SK-N-SH (cell line): ENCODE results near the gene HOXC6. TPM values are rescaled to one million over a fixed set of nuclear protein-coding genes. Genes with fewer than 3 reads are reported as not detected.

Experiments used
- CTCF ChIA-PET: fragments of 300-600, 350-600 bp; formaldehyde crosslinking; extraction: SDS; loops from one replicate; lab custom pipeline; 2021; lab: Yijun Ruan, JAX
- POLR2A ChIA-PET: fragments of 350-600 bp; sonication (Branson Sonifier 250); formaldehyde crosslinking; extraction: SDS; loops from one replicate; lab custom pipeline; 2020; ENCODE audit warnings: antibody characterized with exemption, inconsistent platforms; lab: Yijun Ruan, JAX
- DNase-seq: peaks from one replicate; pipeline ENCODE4 v3.0.0; 2012
- H2AFZ ChIP-seq: fragments of 200-600 bp; sonication (generic); 2 replicates; pipeline ENCODE4 v1.8.1; 2016; ENCODE audit warnings: antibody characterized with exemption, mild to moderate bottlenecking, low read depth
- H3F3A ChIP-seq: fragments of 200-600 bp; sonication (generic); replicated peaks from 2 replicates; pipeline ENCODE3; 2016; ENCODE audit warnings: antibody characterized with exemption, mild to moderate bottlenecking; ENCODE audit not compliant: insufficient read depth
- H3K27ac ChIP-seq, 2 experiments: fragments of 200-500 bp in 1 of 2; fragments of 200-600 bp in 1 of 2; sonication (Bioruptor generic) in 1 of 2; sonication (generic), shearing (Covaris generic) in 1 of 2; 2 replicates each; pipeline versions ENCODE4 v1.5.1 to v1.6.1; 2014 to 2016; ENCODE audit warnings: low read depth in 2 of 2, inconsistent platforms in 1 of 2, low read length in 1 of 2, mild to moderate bottlenecking in 1 of 2, mixed read lengths in 1 of 2
- H3K27me3 ChIP-seq: fragments of 200-600 bp; sonication (generic), shearing (Covaris generic); 2 replicates; pipeline ENCODE4 v1.6.1; 2016; ENCODE audit warnings: mixed run types; ENCODE audit not compliant: insufficient read depth
- H3K36me3 ChIP-seq, 2 experiments: fragments of 200-500 bp in 1 of 2; fragments of 200-600 bp in 1 of 2; sonication (Bioruptor generic) in 1 of 2; sonication (generic) in 1 of 2; replicated peaks in 1 of 2; 2 replicates each; pipeline versions ENCODE3 to v1.5.1; 2014 to 2016; ENCODE audit warnings: low read length in 1 of 2, mild to moderate bottlenecking in 1 of 2; ENCODE audit not compliant: insufficient read depth in 2 of 2, control insufficient read depth in 1 of 2
- H3K4me1 ChIP-seq, 2 experiments: fragments of 200-500 bp in 1 of 2; fragments of 200-600 bp in 1 of 2; sonication (Bioruptor generic) in 1 of 2; sonication (generic), shearing (Covaris generic) in 1 of 2; 2 replicates each; pipeline versions ENCODE4 v1.5.1 to v1.6.1; 2014 to 2016; ENCODE audit warnings: low read depth in 1 of 2, low read length in 1 of 2, mixed run types in 1 of 2; ENCODE audit not compliant: insufficient read depth in 2 of 2, control insufficient read depth in 1 of 2
- H3K4me2 ChIP-seq: fragments of 200-600 bp; sonication (generic), shearing (Covaris generic); 2 replicates; pipeline ENCODE4 v1.6.1; 2017; ENCODE audit warnings: mixed run types
- H3K4me3 ChIP-seq, 2 experiments: fragments of 200-500 bp in 1 of 2; fragments of 200-600 bp in 1 of 2; sonication (Bioruptor generic) in 1 of 2; sonication (generic), shearing (Covaris generic) in 1 of 2; 2 replicates each; pipeline versions ENCODE4 v1.5.1 to v1.8.1; 2014 to 2016; ENCODE audit warnings: low read depth in 2 of 2, inconsistent platforms in 1 of 2, low read length in 1 of 2, mild to moderate bottlenecking in 1 of 2, mixed read lengths in 1 of 2, moderate library complexity in 1 of 2
- H3K79me2 ChIP-seq: fragments of 200-600 bp; sonication (generic); 2 replicates; pipeline ENCODE4 v1.8.1; 2017; ENCODE audit warnings: mild to moderate bottlenecking; ENCODE audit not compliant: insufficient read depth
- H3K9ac ChIP-seq: fragments of 200-600 bp; sonication (generic); 2 replicates; pipeline ENCODE4 v1.6.1; 2017; ENCODE audit warnings: mixed run types
- H3K9me2 ChIP-seq: fragments of 200-600 bp; sonication (generic); 2 replicates; pipeline ENCODE4 v1.6.1; 2017; ENCODE audit warnings: mixed run types
- H3K9me3 ChIP-seq: fragments of 200-600 bp; sonication (generic); 2 replicates; pipeline ENCODE4 v1.6.1; 2017; ENCODE audit warnings: mixed run types, mild to moderate bottlenecking, moderate library complexity
- H4K20me1 ChIP-seq: fragments of 200-600 bp; sonication (generic); 2 replicates; pipeline ENCODE4 v1.6.1; 2017; ENCODE audit warnings: mild to moderate bottlenecking, mixed run types; ENCODE audit not compliant: insufficient read depth
- CHD2 ChIP-seq: fragments of 150-350 bp; IDR thresholded peaks from 2 replicates; pipeline ENCODE4 v1.6.1; 2018; ENCODE audit warnings: low read length; ENCODE audit not compliant: partially characterized antibody
- CTCF ChIP-seq: fragments of 200-600 bp; sonication (generic); IDR thresholded peaks from 2 replicates; pipeline ENCODE4 v1.6.1; 2017; ENCODE audit warnings: antibody characterized with exemption, mild to moderate bottlenecking, moderate library complexity
- EP300 ChIP-seq, 2 experiments: IDR thresholded peaks; 2 replicates each; pipeline versions ENCODE4 v1.4.0 to v1.6.1; 2012; ENCODE audit warnings: borderline replicate concordance in 1 of 2, low read depth in 1 of 2, low read length in 1 of 2
- FOSL2 ChIP-seq: IDR thresholded peaks from 2 replicates; pipeline ENCODE4 v1.4.0; 2012; ENCODE audit warnings: low read depth, mild to moderate bottlenecking, moderate library complexity, borderline replicate concordance
- FOXM1 ChIP-seq: IDR thresholded peaks from 2 replicates; pipeline ENCODE4 v1.4.0; 2012; ENCODE audit warnings: low read depth, mild to moderate bottlenecking
- IRF3 ChIP-seq: fragments of 150-350 bp; IDR thresholded peaks from 2 replicates; pipeline ENCODE4 v1.6.1; 2016; ENCODE audit warnings: mild to moderate bottlenecking, low read depth, low read length
- MEF2A ChIP-seq: IDR thresholded peaks from 2 replicates; pipeline ENCODE4 v1.4.0; 2012; ENCODE audit warnings: low read depth, borderline replicate concordance
- MXI1 ChIP-seq: IDR thresholded peaks from 2 replicates; pipeline ENCODE4 v1.6.1; 2012; ENCODE audit warnings: mild to moderate bottlenecking, low read depth, low read length, improper control_type of control experiment
- NFIC ChIP-seq: IDR thresholded peaks from 2 replicates; pipeline ENCODE4 v1.4.0; 2012; ENCODE audit warnings: borderline replicate concordance
- RAD21 ChIP-seq: IDR thresholded peaks from 2 replicates; pipeline ENCODE4 v1.6.1; 2012; ENCODE audit warnings: mild to moderate bottlenecking, low read length
- SIN3A ChIP-seq: IDR thresholded peaks from 2 replicates; pipeline ENCODE4 v1.6.1; 2012; ENCODE audit warnings: low read depth, mild to moderate bottlenecking, low read length, moderate library complexity, borderline replicate concordance
- TAF1 ChIP-seq: IDR thresholded peaks from 2 replicates; pipeline ENCODE4 v1.6.1; 2012; ENCODE audit warnings: low read depth, mild to moderate bottlenecking, low read length, moderate library complexity, borderline replicate concordance
- WGBS: methylation state at CpG from one replicate; pipeline ENCODE4 v1.1.6; 2017; ENCODE audit warnings: low lambda C conversion rate; 5-methylcytosine and 5-hydroxymethylcytosine counted together
- polyA plus RNA-seq, 3 experiments: library from polyadenylated mRNA; depleted of rRNA; stranded (reverse); fragments of >200 nt; gene quantifications; 2 replicates each; pipeline ENCODE4 v1.2.3, GENCODE V29; 2012

Gene HOXC6
- polyA plus RNA-seq, 1 of the 3 experiments (the other 2 are of a cell fraction), result 9.1 TPM

- Histone ChIP-seq H3K27me3 (peaks cover 100% of the 10 kb centered on the region), H3K9me2 (no peaks in the 10 kb centered on the region), H3K4me2 (peak overlapping the region; percentile 48; the same call in 1 of the 2 replicates), H4K20me1 (no peaks in the 10 kb centered on the region), H3K9me3 (no peaks in the 10 kb centered on the region), H3K36me3 (no peaks in the 10 kb centered on the region), H3F3A (peaks cover 5% of the 10 kb centered on the region), H2AFZ (no peak overlapping the region), H3K79me2 (no peaks in the 10 kb centered on the region), H3K9ac (no peak overlapping the region), H3K4me1 (peaks cover 0 to 11% of the 10 kb centered on the region in 2 experiments; a peak in 1 of 4 replicates), H3K4me3 (no peak overlapping the region), H3K27ac (no peak overlapping the region)
- WGBS, result 11% methylated on average over 19 of the region's 27 CpGs
- TF ChIP-seq CTCF (no peak), IRF3 (no peak), FOXM1 (no peak), EP300 (IDR thresholded peaks at IDR 0.05; ENCODE audit: borderline replicate concordance in 1 of 2, low read depth in 1 of 2, low read length in 1 of 2) (no peak), RAD21 (no peak), MXI1 (no peak)
- DNase-seq, result no peak
- CTCF ChIA-PET, result interaction anchor here (0.6 to 12.8 kb wide), 19 partner anchors 8 to 409 kb away, joined by 3 to 194 read pairs (median 7); partner anchors contain the start of genes HOTAIR, HOXC11 and HOXC9
- POLR2A ChIA-PET, result interaction anchor here (1.4 kb wide), 1 partner anchor 18 kb away, joined by 4 read pairs; the partner anchor contains the start of gene HOXC8
These were observed 37.7 kb upstream of the HOXC6 start for GRCh38 chr12:53990311-53991076.

- Histone ChIP-seq H4K20me1 (no peaks in the 10 kb centered on the region), H3K9ac (no peak overlapping the region), H3K9me2 (no peaks in the 10 kb centered on the region), H3K27ac (no peak overlapping the region), H3K79me2 (no peaks in the 10 kb centered on the region), H3K4me3 (no peak overlapping the region)
- 12% methylated on average over 8 of the region's 8 CpGs for WGBS
- TF ChIP-seq MEF2A, result no peak
- no peak for TF ChIP-seq FOSL2
- no peak for TF ChIP-seq TAF1
- TF ChIP-seq CHD2, result no peak
- TF ChIP-seq SIN3A, result no peak
- TF ChIP-seq NFIC, result no peak
- TF ChIP-seq, all 33 proteins: peak for 0
- no peak for DNase-seq
- no peaks in the 10 kb centered on the region for H3K36me3 ChIP-seq
- H3K9me3 ChIP-seq, result no peaks in the 10 kb centered on the region
- CTCF ChIA-PET, result interaction anchor here (0.6 to 12.8 kb wide), 19 partner anchors 8 to 408 kb away, joined by 3 to 194 read pairs (median 7); partner anchors contain the start of genes HOTAIR, HOXC11 and HOXC9
- peaks cover 5% of the 10 kb centered on the region for H3F3A ChIP-seq
- H2AFZ ChIP-seq, result no peak overlapping the region
- peak overlapping the region; percentile 48; the same call in 1 of the 2 replicates for H3K4me2 ChIP-seq
- H3K27me3 ChIP-seq, result peaks cover 100% of the 10 kb centered on the region
- H3K4me1 ChIP-seq, result peaks cover 0 to 6% of the 10 kb centered on the region in 2 experiments; a peak in 1 of 4 replicates
- POLR2A ChIA-PET, result interaction anchor here (1.4 kb wide), 1 partner anchor 18 kb away, joined by 4 read pairs; the partner anchor contains the start of gene HOXC8
These were observed 37.2 kb upstream of the HOXC6 start for GRCh38 chr12:53991077-53991460.
